Upper lobe of left lung (tissue), 6 donors: ENCODE data around the gene SYN1. TPM values are rescaled to one million over a fixed set of nuclear protein-coding genes. Genes with fewer than 3 reads are reported as not detected.
A peak's percentile ranks its signal among the peaks of the same experiment; 100 is the strongest.

Experiments
- ATAC-seq, 2 donors: fragments of 200-7000 bp; cut with Tn5 transposase; one replicate each; pipeline ENCODE4 v1.9.1; 2022; ENCODE audit warnings: mild to moderate bottlenecking in 2 of 2, moderate library complexity in 2 of 2; ENCODE audit not compliant: low FRiP score in 2 of 2
- DNase-seq, 2 donors: peaks; one replicate each; pipeline ENCODE4 v3.0.0-alpha.2; 2019 to 2020
- H3K27ac ChIP-seq, 4 donors: fragments of 200-600 bp; sonication (generic); one replicate each; pipeline ENCODE4 v1.5.1; 2016 to 2019
- H3K27me3 ChIP-seq, 4 donors: fragments of 200-600 bp; sonication (generic); one replicate each; pipeline ENCODE4 v1.5.1; 2017 to 2019
- H3K36me3 ChIP-seq, 4 donors: fragments of 200-600 bp; sonication (generic); one replicate each; pipeline ENCODE4 v1.5.1; 2016 to 2019
- H3K4me1 ChIP-seq, 4 donors: fragments of 200-600 bp; sonication (generic); one replicate each; pipeline ENCODE4 v1.5.1; 2018 to 2019
- H3K4me3 ChIP-seq, 4 donors: fragments of 200-600 bp; sonication (generic); one replicate each; pipeline ENCODE4 v1.5.1; 2017 to 2019; ENCODE audit warnings: mild to moderate bottlenecking in 2 of 4, moderate library complexity in 1 of 4
- H3K9me3 ChIP-seq, 4 donors: fragments of 200-600 bp; sonication (generic); one replicate each; pipeline ENCODE4 v1.5.1; 2018 to 2019
- CTCF ChIP-seq, 6 experiments: fragments of 450-650 bp in 4 of 6; fragments of 200-600 bp in 2 of 6; sonication (generic) in 2 of 6; IDR thresholded peaks; one replicate each; pipeline ENCODE4 v1.5.1; 2016 to 2019; ENCODE audit warnings: antibody characterized with exemption in 6 of 6
- EP300 ChIP-seq, 4 donors: sonication (generic); formaldehyde crosslinking; IDR thresholded peaks; one replicate each; pipeline ENCODE4 v1.5.1; 2017; ENCODE audit warnings: antibody characterized with exemption in 4 of 4, control low read depth in 2 of 4
- POLR2A ChIP-seq, 4 donors: fragments of 450-650 bp; IDR thresholded peaks; one replicate each; pipeline ENCODE4 v1.5.1; 2016 to 2017; ENCODE audit warnings: antibody characterized with exemption in 4 of 4, mild to moderate bottlenecking in 2 of 4
- POLR2AphosphoS5 ChIP-seq, 2 donors: sonication (generic); formaldehyde crosslinking; IDR thresholded peaks; one replicate each; pipeline ENCODE4 v1.5.1; 2017; ENCODE audit warnings: antibody characterized with exemption in 2 of 2
- WGBS, 2 donors: methylation state at CpG; one replicate each; pipeline ENCODE4 v1.1.5; 2017 to 2018; 5-methylcytosine and 5-hydroxymethylcytosine counted together
- total RNA-seq, 6 donors: library from RNA; depleted of rRNA in 4 of 6; stranded (reverse); fragments of >200 nt in 4 of 6; gene quantifications; one replicate each; pipeline versions ENCODE4 v1.1.0 to v1.2.1, GENCODE V29; 2016 to 2021
- donor health status: DM: no; HTN: no; CAD: no; lungs with moderate emphysema.
- donor health status: DM: no; HTN: yes; CAD: no; lungs with severe emphysema.

Gene SYN1
- total RNA-seq, 6 donors from 2014 or later = 0.20 to 11.5 (median 0.56) TPM

- peak overlapping the region in 3 of 4 donors; percentile 7 to 33 (median 28) for H3K4me3 ChIP-seq
- DNase-seq = peak; percentile 52 to 81
Measured at GRCh38 chrX:47623540-47624027, 3.9 kb upstream of the SYN1 start.

GRCh38 chrX:47621851-47622250 lies 2.2 kb upstream of the SYN1 start:
- Histone ChIP-seq H3K27me3 (peaks cover 0 to 3% (median 0%) of the 10 kb centered on the region in 4 donors), H3K27ac (no peak overlapping the region), H3K9me3 (peaks cover 0 to 6% (median 0%) of the 10 kb centered on the region in 4 donors), H3K4me3 (no peak overlapping the region), H3K36me3 (peaks cover 0 to 2% (median 0%) of the 10 kb centered on the region in 4 donors), H3K4me1 (peaks cover 0 to 14% (median 3%) of the 10 kb centered on the region in 4 donors)
- 77 to 89% methylated on average over 6 of the region's 6 CpGs for WGBS, 2 donors
- DNase-seq = no peak
- TF ChIP-seq POLR2A (IDR thresholded peaks at IDR 0.05) (no peak), POLR2AphosphoS5 (IDR thresholded peaks at IDR 0.05) (no peak), CTCF (IDR thresholded peaks at IDR 0.05) (no peak), EP300 (IDR thresholded peaks at IDR 0.05) (no peak)
- ATAC-seq = no peak

More at GRCh38 chrX:47623540-47624027, 3.9 kb upstream of the SYN1 start:
- no peak for TF ChIP-seq POLR2AphosphoS5 (IDR thresholded peaks at IDR 0.05)
- TF ChIP-seq CTCF (IDR thresholded peaks at IDR 0.05) = no peak
- TF ChIP-seq POLR2A (IDR thresholded peaks at IDR 0.05) = no peak
- TF ChIP-seq EP300 (IDR thresholded peaks at IDR 0.05) = no peak
- peaks cover 0 to 3% (median 0%) of the 10 kb centered on the region in 4 donors for H3K27me3 ChIP-seq
- H3K4me1 ChIP-seq = peaks cover 0 to 14% (median 3%) of the 10 kb centered on the region in 4 donors
- peak in 1 of 2 donors; percentile 72 for ATAC-seq
- peaks cover 0 to 3% (median 0%) of the 10 kb centered on the region in 4 donors for H3K36me3 ChIP-seq
- no peak overlapping the region for H3K27ac ChIP-seq
- 0 to 51% methylated on average over 2 to 35 of the region's 35 CpGs for WGBS, 2 donors
- H3K9me3 ChIP-seq = peaks cover 0 to 6% (median 0%) of the 10 kb centered on the region in 4 donors

GRCh38 chrX:47620303-47620685 lies 637 bp upstream of the SYN1 start:
- ATAC-seq (no peak), DNase-seq (no peak)
- no peak overlapping the region for H3K4me3 ChIP-seq
- WGBS, 2 donors = 54 to 62% methylated on average over 9 of the region's 9 CpGs
- H3K4me1 ChIP-seq = peaks cover 0 to 14% (median 3%) of the 10 kb centered on the region in 4 donors
- peaks cover 0 to 3% (median 0%) of the 10 kb centered on the region in 4 donors for H3K27me3 ChIP-seq
- no peak overlapping the region for H3K27ac ChIP-seq
- H3K36me3 ChIP-seq = no peaks in the 10 kb centered on the region
- no peak for TF ChIP-seq POLR2A (IDR thresholded peaks at IDR 0.05)
- TF ChIP-seq CTCF (IDR thresholded peaks at IDR 0.05) = no peak
- TF ChIP-seq EP300 (IDR thresholded peaks at IDR 0.05) = no peak
- no peak for TF ChIP-seq POLR2AphosphoS5 (IDR thresholded peaks at IDR 0.05)
- peaks cover 0 to 6% (median 0%) of the 10 kb centered on the region in 4 donors for H3K9me3 ChIP-seq

- no peak for TF ChIP-seq POLR2AphosphoS5 (IDR thresholded peaks at IDR 0.05)
- no peak for TF ChIP-seq CTCF (IDR thresholded peaks at IDR 0.05)
- TF ChIP-seq POLR2A (IDR thresholded peaks at IDR 0.05) = no peak
- TF ChIP-seq EP300 (IDR thresholded peaks at IDR 0.05) = no peak
- Histone ChIP-seq H3K9me3 (peaks cover 0 to 6% (median 0%) of the 10 kb centered on the region in 4 donors), H3K27me3 (peaks cover 0 to 3% (median 0%) of the 10 kb centered on the region in 4 donors), H3K4me3 (peak overlapping the region in 3 of 4 donors; percentile 27 to 50 (median 44)), H3K4me1 (peaks cover 0 to 13% (median 3%) of the 10 kb centered on the region in 4 donors), H3K36me3 (no peaks in the 10 kb centered on the region), H3K27ac (no peak overlapping the region)
- 56 to 59% methylated on average over 9 to 32 of the region's 32 CpGs for WGBS, 2 donors
- ATAC-seq = no peak
- DNase-seq = no peak
Measured at GRCh38 chrX:47618923-47619485, 653 bp downstream of the SYN1 start.
